ENCODE data around the gene ANXA1. TPM values are rescaled to one million over a fixed set of nuclear protein-coding genes. Genes with fewer than 3 reads are reported as not detected.

Gene ANXA1
- total RNA-seq, 1 experiment from 2014 or later, result 8.3 TPM

- Histone ChIP-seq H3K9me3 (no peaks in the 10 kb centered on the region), H3K27me3 (replicated peaks; ENCODE audit: control insufficient read depth, insufficient read depth, low read length) (no peaks in the 10 kb centered on the region), H3K36me3 (ENCODE audit: control insufficient read depth, insufficient read depth, low read length) (no peaks in the 10 kb centered on the region), H3K4me3 (ENCODE audit: low read depth, low read length) (no peak overlapping the region), H3K4me1 (no peaks in the 10 kb centered on the region)
- ChIA-PET POLR2A (no interaction called here), CTCF (no interaction called here)
- intact Hi-C loops (cut with micrococcal nuclease; ENCODE audit: unreplicated experiment), result no loop called here
- Mint-ChIP-seq H3K36me3 (ENCODE audit: insufficient read depth, unreplicated experiment) (no peaks in the 10 kb centered on the region), H3K9me3 (ENCODE audit: unreplicated experiment) (no peaks in the 10 kb centered on the region), H3K4me3 (ENCODE audit: unreplicated experiment) (no peak overlapping the region), H3K27ac (ENCODE audit: unreplicated experiment) (no peak overlapping the region), H3K27me3 (ENCODE audit: insufficient read depth, unreplicated experiment) (no peaks in the 10 kb centered on the region), H3K4me1 (ENCODE audit: low read depth, unreplicated experiment) (no peaks in the 10 kb centered on the region)
- DNase-seq, result no peak
- BruUV-seq (replicated peaks), result no TSS peak
- TF ChIP-seq CTCF (IDR thresholded peaks at IDR 0.05; ENCODE audit: insufficient read depth in 1 of 2, low read depth in 1 of 2, low read length in 1 of 2, severe bottlenecking in 1 of 2, unreplicated experiment in 1 of 2), result no peak
Measured at GRCh38 chr9:73133022-73133651, 18.5 kb upstream of the ANXA1 start.

- CTCF ChIA-PET, result no interaction called here
- H3K4me3 Mint-ChIP-seq (ENCODE audit: unreplicated experiment), result no peak overlapping the region
- H3K36me3 Mint-ChIP-seq (ENCODE audit: insufficient read depth, unreplicated experiment), result no peaks in the 10 kb centered on the region
- no peaks in the 10 kb centered on the region for H3K4me1 ChIP-seq
- POLR2A ChIA-PET, result no interaction called here
- no TSS peak for BruUV-seq (replicated peaks)
- no peaks in the 10 kb centered on the region for H3K36me3 ChIP-seq (ENCODE audit: control insufficient read depth, insufficient read depth, low read length)
- intact Hi-C loops (cut with micrococcal nuclease; ENCODE audit: unreplicated experiment), result no loop called here
- no peaks in the 10 kb centered on the region for H3K27me3 Mint-ChIP-seq (ENCODE audit: insufficient read depth, unreplicated experiment)
- H3K4me1 Mint-ChIP-seq (ENCODE audit: low read depth, unreplicated experiment), result no peaks in the 10 kb centered on the region
- no peak overlapping the region for H3K4me3 ChIP-seq (ENCODE audit: low read depth, low read length)
- no peaks in the 10 kb centered on the region for H3K9me3 Mint-ChIP-seq (ENCODE audit: unreplicated experiment)
- no peak for TF ChIP-seq CTCF (IDR thresholded peaks at IDR 0.05; ENCODE audit: insufficient read depth in 1 of 2, low read depth in 1 of 2, low read length in 1 of 2, severe bottlenecking in 1 of 2, unreplicated experiment in 1 of 2)
- H3K9me3 ChIP-seq, result no peaks in the 10 kb centered on the region
- no peaks in the 10 kb centered on the region for H3K27me3 ChIP-seq (replicated peaks; ENCODE audit: control insufficient read depth, insufficient read depth, low read length)
- H3K27ac Mint-ChIP-seq (ENCODE audit: unreplicated experiment), result no peak overlapping the region
- DNase-seq, result no peak
Measured at GRCh38 chr9:73133921-73134407, 17.7 kb upstream of the ANXA1 start.

- Mint-ChIP-seq H3K36me3 (ENCODE audit: insufficient read depth, unreplicated experiment) (no peaks in the 10 kb centered on the region), H3K9me3 (ENCODE audit: unreplicated experiment) (no peaks in the 10 kb centered on the region), H3K27ac (ENCODE audit: unreplicated experiment) (no peak overlapping the region), H3K4me3 (ENCODE audit: unreplicated experiment) (no peak overlapping the region), H3K4me1 (ENCODE audit: low read depth, unreplicated experiment) (no peaks in the 10 kb centered on the region), H3K27me3 (ENCODE audit: insufficient read depth, unreplicated experiment) (no peaks in the 10 kb centered on the region)
- no peaks in the 10 kb centered on the region for H3K36me3 ChIP-seq (ENCODE audit: control insufficient read depth, insufficient read depth, low read length)
- DNase-seq, result no peak
- TF ChIP-seq CTCF (IDR thresholded peaks at IDR 0.05; ENCODE audit: insufficient read depth in 1 of 2, low read depth in 1 of 2, low read length in 1 of 2, severe bottlenecking in 1 of 2, unreplicated experiment in 1 of 2), result no peak
- H3K4me3 ChIP-seq (ENCODE audit: low read depth, low read length), result no peak overlapping the region
- no peaks in the 10 kb centered on the region for H3K9me3 ChIP-seq
- no peaks in the 10 kb centered on the region for H3K27me3 ChIP-seq (replicated peaks; ENCODE audit: control insufficient read depth, insufficient read depth, low read length)
- intact Hi-C loops (cut with micrococcal nuclease; ENCODE audit: unreplicated experiment), result no loop called here
- ChIA-PET CTCF (no interaction called here), POLR2A (no interaction called here)
- H3K4me1 ChIP-seq, result no peaks in the 10 kb centered on the region
- BruUV-seq (replicated peaks), result no TSS peak
Measured at GRCh38 chr9:73135394-73135793, 16.3 kb upstream of the ANXA1 start.
